ENCODE results near the gene PCDH19.

- no peak for TF ChIP-seq CTCF (conservative IDR thresholded peaks at IDR 0.05 in 1 of 2, IDR thresholded peaks at IDR 0.05 in 1 of 2; ENCODE audit: low read depth in 1 of 2, low read length in 2 of 2)
- no peak for TF ChIP-seq EZH2 (IDR thresholded peaks at IDR 0.05; ENCODE audit: low read length, missing control alignments)
Observed at GRCh38 chrX:100341142-100341510, 68.9 kb downstream of the PCDH19 start.
